ENCODE results near the gene PLD1.
"Not testable (repeated sequence)": the region's sequence is repeated elsewhere in the genome, so short reads cannot be mapped to it uniquely, and the experiment has no call there.

Gene PLD1

GRCh38 chr3:171692551-171692950, 117.7 kb downstream of the PLD1 start:
- DNase-seq: not testable (repeated sequence)

GRCh38 chr3:171691485-171691884, 118.8 kb downstream of the PLD1 start:
- no peak for DNase-seq

- no peak for DNase-seq
Measured at GRCh38 chr3:171690281-171690680, 120.0 kb downstream of the PLD1 start.

- no peak for DNase-seq
Measured at GRCh38 chr3:171688593-171688992, 121.7 kb downstream of the PLD1 start.

GRCh38 chr3:171688002-171688401, 122.3 kb downstream of the PLD1 start:
- no peak for DNase-seq

GRCh38 chr3:171687581-171687980, 122.7 kb downstream of the PLD1 start:
- DNase-seq: no peak

GRCh38 chr3:171687064-171687463, 123.2 kb downstream of the PLD1 start:
- no peak for DNase-seq

GRCh38 chr3:171685116-171685895, 125.0 kb downstream of the PLD1 start:
- no peak for DNase-seq

- DNase-seq: no peak
Measured at GRCh38 chr3:171684221-171684620, 126.1 kb downstream of the PLD1 start.

GRCh38 chr3:171682743-171683142, 127.5 kb downstream of the PLD1 start:
- no peak for DNase-seq

- no peak for DNase-seq
Measured at GRCh38 chr3:171680726-171681411, 129.4 kb downstream of the PLD1 start.

GRCh38 chr3:171678971-171679492, 131.3 kb downstream of the PLD1 start:
- DNase-seq: no peak

- no peak for DNase-seq
Measured at GRCh38 chr3:171677706-171678105, 132.6 kb downstream of the PLD1 start.

GRCh38 chr3:171676601-171677175, 133.6 kb downstream of the PLD1 start:
- no peak for DNase-seq

- DNase-seq: no peak
Measured at GRCh38 chr3:171673951-171674350, 136.3 kb downstream of the PLD1 start.

- DNase-seq: no peak
Measured at GRCh38 chr3:171672538-171672937, 137.7 kb downstream of the PLD1 start.

- DNase-seq: no peak
Measured at GRCh38 chr3:171672124-171672523, 138.2 kb downstream of the PLD1 start.

GRCh38 chr3:171671709-171672108, 138.6 kb downstream of the PLD1 start:
- no peak for DNase-seq

GRCh38 chr3:171666516-171666915, 143.8 kb downstream of the PLD1 start:
- DNase-seq: no peak

- no peak for DNase-seq
Measured at GRCh38 chr3:171663805-171664204, 146.5 kb downstream of the PLD1 start.

- DNase-seq: no peak
Measured at GRCh38 chr3:171661484-171661883, 148.8 kb downstream of the PLD1 start.

GRCh38 chr3:171660188-171660587, 150.1 kb downstream of the PLD1 start:
- DNase-seq: no peak

- no peak for DNase-seq
Measured at GRCh38 chr3:171658841-171659240, 151.4 kb downstream of the PLD1 start.

GRCh38 chr3:171654809-171655208, 155.5 kb downstream of the PLD1 start:
- no peak for DNase-seq
